ENCODE measurements around the gene BRPF1.

DNA sequence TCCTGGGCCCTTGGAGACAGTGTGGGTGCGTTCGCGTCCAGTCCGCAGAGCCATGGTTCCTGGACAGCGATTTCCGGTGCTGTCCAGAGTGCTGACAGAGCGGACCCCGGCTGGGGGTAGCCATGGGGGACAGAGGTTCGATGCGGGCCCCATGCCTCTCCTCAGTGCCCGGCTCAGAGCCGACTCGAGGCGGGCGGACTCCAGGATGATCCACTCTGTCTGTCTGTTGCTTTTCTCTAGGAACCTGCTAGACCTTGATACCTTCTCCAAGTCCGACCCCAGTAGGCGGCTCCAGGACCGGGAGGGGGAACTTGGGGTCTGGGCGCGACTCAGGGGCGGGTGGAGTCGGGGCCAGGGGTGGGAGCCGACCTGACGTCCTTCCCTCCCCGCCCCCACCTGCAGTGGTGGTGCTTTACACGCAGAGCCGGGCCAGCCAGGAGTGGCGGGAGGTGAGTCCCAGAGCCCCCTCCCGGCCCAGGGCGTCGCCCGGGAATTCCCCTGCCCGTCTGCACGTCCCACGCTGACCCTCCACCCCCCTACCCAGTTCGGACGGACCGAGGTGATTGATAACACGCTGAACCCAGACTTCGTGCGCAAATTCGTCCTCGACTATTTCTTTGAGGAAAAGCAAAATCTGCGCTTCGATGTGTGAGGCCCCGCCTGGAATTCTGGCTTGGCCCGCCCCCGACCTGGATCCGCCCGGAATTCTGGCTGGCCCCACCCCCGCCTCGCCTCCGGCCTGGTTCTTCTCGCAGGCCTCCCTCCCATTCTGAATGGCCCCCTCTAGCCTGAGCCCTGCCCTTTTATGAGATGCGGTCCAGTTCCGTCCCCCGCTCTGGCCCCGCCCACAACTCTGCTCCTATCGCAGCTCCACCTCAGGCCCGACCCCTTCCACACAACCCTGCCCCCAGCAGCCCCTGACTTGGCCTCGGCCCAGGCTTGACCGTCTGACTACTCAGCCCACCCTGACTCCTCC, 26.9 kb upstream of the BRPF1 start:
- TF ChIP-seq, protein P1, sequence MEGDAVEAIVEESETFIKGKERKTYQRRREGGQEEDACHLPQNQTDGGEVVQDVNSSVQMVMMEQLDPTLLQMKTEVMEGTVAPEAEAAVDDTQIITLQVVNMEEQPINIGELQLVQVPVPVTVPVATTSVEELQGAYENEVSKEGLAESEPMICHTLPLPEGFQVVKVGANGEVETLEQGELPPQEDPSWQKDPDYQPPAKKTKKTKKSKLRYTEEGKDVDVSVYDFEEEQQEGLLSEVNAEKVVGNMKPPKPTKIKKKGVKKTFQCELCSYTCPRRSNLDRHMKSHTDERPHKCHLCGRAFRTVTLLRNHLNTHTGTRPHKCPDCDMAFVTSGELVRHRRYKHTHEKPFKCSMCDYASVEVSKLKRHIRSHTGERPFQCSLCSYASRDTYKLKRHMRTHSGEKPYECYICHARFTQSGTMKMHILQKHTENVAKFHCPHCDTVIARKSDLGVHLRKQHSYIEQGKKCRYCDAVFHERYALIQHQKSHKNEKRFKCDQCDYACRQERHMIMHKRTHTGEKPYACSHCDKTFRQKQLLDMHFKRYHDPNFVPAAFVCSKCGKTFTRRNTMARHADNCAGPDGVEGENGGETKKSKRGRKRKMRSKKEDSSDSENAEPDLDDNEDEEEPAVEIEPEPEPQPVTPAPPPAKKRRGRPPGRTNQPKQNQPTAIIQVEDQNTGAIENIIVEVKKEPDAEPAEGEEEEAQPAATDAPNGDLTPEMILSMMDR (IDR thresholded peaks at IDR 0.05) = no peak
- TF ChIP-seq POLR2A (IDR thresholded peaks at IDR 0.05) = no peak
